GM18861 (cell line): ENCODE data around the gene ORC4.

Experiments
- ATAC-seq: cut with Tn5 transposase; IDR thresholded peaks from one replicate; pipeline ENCODE4 v1.9.1; 2021; ENCODE audit not compliant: unreplicated experiment

The ORC4 gene

DNA sequence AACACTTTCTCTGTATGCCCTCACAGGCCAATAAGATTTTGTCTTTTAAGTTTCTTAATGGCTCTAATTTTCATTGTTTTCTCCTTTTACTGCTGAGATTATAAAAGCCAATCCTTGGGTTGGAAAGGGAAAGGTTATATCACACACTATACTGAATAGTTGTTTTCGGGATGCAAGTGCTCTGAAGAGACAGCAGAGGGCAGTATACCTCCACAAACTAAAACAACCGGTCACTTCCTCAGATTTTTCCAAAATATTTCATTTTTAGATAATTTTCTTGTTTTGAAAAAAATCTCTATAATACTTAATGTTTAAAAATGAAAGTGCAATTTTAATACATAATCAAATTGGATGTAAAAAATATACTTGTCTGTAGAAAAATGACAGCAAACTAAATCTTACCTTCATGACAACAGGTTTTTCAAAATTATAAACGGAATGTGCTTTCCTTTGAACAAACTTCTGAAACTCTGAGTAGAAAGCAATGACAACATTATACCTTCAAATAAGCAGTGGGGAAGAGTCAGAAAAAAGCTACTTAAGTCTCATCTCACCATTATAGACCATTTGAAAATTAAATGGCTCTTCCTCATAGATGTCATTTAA lies 82.7 kb downstream of the ORC4 start:
- ATAC-seq, result peak; percentile 53

DNA sequence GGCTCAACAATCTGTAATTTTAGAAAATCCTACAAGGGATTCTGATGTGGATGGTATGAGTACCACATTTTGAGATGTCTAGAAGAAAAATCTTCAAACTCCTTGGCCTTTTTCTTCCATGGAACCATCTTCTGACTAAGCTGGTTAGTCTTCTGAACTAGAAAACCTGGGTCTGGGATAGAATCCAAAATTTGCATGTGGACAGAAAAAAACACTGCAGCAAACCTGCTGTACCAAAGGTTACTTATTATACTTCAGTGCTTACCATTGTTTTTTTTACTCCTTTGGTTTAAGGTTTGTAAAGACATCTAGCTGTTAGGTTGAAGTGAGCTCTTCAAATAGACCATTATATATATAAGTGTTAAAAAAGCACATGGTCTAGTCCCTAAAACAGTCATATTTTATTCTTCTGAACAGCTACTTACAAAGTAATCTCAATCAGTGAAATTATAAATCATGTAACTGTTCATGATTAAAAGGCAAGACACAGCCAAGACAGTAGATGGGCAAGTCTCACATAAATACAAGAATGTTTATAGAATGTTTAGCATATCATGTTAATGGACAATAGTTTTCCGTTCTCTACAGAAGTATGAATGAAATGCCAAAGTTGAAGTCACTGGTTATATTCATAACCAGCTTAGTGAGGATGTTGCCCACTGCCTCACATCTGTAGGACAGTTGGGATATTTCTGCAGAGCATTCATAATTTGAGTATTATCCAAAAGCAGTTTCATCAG lies 85.5 kb downstream of the ORC4 start:
- no peak for ATAC-seq

DNA sequence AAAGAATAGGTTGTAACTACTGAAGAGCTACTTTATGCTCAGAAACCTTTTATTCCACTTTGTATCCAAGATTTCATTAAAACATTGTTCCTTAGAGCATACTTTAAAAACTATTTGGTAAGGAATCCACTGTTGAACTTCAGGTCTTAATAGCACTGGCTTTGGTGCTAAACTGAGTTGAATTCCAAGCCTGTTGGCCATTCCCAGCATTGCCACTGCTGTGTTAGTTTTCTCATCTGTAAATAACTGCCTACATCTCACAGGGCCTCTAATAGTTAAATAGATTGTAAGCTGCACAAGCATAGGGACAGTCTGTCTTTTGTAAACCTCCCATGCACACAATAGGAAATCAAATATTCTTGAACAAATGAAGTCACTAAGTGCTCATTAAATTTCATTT lies 86.6 kb downstream of the ORC4 start:
- no peak for ATAC-seq

DNA sequence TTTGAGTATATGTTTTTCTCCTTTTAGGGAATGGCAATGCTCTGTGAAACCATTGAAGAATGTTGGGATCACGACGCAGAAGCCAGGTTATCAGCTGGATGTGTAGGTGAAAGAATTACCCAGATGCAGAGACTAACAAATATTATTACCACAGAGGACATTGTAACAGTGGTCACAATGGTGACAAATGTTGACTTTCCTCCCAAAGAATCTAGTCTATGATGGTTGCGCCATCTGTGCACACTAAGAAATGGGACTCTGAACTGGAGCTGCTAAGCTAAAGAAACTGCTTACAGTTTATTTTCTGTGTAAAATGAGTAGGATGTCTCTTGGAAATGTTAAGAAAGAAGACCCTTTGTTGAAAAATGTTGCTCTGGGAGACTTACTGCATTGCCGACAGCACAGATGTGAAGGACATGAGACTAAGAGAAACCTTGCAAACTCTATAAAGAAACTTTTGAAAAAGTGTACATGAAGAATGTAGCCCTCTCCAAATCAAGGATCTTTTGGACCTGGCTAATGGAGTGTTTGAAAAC lies 93.4 kb downstream of the ORC4 start:
- no peak for ATAC-seq

DNA sequence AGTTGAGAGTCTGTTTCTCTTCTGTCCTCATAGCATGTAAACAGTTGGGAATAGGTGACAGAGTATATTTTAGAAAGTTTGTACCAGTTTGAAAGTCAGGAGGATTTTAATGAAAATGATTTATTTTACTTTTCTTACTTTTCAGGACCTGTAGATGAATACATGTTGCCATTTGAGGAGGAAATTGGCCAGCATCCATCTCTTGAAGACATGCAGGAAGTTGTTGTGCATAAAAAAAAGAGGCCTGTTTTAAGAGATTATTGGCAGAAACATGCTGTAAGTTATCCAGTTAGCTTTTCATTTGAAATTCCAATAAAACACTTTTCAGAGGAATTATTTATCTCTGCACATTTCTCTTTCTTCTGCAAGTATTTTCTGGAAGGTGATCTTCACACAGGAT lies 94.7 kb downstream of the ORC4 start:
- no peak for ATAC-seq

DNA sequence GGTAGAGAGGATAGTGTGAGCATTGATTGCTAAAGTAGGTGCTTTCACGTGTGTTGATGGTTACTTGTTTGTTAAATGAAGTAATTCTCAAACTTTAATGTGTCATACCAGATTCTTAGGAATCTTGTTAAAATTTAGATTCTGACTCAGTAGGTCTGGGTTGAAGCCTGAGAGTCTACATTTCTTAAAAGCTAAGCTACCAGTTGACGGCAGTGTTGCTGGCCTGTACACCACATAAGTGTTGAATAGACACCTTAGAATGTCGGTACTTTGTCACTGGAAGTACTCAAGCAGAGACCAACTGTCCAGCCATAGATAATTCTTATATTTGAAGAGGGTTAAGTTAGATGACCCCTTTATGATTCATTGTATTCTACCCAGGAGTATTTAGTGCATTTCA lies 95.9 kb downstream of the ORC4 start:
- no peak for ATAC-seq

DNA sequence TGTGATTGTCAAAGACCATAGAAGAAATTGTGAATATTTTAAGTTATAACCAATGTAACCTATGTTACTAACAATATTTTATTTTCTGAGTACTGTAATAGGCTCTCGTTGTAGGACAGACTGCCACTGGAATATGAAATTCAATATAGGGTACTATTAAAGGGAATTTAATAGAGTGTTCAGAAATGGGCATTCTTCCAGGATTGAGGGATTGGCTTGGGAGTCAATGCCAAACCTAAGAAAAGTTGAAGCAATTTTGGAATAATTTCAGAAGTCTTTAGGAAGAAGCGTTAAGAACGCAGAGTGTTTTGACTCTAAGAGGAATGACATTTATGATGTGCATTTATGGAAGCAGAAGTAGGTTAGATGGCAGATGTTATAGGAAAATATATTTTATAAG lies 96.7 kb downstream of the ORC4 start:
- ATAC-seq, result no peak

DNA sequence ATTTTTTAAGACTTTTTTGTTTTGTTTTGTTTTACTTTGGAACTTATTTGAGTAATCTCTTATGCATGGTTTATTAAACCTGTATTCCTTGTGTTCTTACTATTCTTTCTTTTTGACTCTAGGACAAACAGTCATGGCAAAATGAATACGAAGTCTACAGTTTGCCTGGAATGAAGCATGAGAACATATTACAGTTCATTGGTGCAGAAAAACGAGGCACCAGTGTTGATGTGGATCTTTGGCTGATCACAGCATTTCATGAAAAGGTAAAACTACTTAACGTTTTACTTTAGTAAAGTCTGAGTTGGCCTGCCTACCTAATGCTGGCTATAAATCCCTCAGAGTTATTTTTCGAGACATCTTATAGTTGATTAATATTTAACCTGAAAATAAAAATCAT lies 103.4 kb downstream of the ORC4 start:
- no peak for ATAC-seq

DNA sequence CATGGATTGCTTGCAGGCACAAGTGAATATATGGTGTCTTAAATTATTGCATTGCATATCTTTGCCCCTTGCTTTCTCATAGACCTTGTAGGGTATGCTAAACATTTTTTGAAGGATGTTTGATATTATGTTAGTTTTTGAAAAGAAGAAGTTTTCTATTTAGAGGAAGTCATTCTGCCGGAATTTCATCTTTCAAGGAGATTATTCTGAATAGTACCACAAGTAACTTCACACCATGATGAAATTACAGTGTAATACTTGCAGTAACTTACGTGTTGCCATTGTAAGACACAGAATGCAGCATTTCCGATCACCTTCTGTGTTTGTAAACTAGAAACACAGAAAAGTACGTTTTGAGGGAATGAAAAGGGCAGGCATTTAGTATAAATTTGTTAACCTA lies 103.8 kb downstream of the ORC4 start:
- no peak for ATAC-seq

DNA sequence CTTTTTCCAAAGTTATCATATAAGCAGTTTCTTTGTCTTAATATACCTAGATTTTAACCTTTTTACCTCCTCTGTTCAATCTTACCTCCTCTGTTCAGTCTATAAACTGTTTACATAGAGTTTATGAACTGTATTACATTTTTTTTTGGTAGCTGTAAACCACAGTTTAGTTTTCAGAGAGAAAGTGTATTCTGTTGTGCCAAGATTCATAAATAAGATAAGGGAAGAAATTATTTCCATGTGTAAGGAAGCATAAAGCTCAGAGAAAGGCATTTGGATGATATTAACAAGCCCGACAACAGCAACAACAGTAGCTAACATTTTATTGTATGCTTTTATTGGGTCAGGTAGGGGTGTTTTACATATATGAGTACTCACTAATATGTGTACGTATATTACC lies 104.5 kb downstream of the ORC4 start:
- ATAC-seq, result no peak

DNA sequence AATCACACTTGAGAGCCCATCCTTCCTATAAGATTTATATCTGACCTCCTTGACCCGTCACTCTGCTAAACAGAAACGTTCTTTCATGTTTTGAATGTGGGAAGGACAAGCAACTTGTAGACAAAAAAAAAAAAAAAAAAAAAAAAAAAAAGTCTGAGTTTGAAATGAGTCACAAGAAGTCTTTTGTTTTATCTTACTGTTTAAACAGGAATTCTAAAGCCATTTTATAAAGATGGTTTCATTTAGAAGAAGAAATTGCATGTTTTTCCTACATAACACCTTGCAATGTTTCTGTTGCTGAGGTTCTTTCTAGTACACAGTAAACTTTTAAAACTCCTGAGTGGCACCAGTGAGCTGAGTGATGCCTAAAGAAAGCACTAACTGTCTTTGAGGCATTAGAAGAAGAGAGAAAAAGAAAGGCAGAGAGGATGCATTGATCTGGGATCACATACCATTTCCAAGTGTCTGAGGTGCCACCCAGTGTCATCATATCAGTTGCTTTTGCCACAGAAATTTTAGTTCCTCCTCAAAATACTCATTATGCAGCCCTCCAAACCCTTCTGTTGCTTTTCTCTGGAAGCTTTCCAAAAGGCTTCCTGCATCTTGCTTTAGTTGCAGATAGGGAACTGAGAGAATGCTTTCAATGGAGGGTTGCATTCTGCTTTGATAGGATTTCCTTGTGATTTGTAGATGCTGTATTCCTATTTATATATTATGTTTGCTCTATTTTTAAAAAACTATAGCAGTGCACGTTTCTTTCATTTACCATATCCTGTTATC lies 106.6 kb downstream of the ORC4 start:
- ATAC-seq, result no peak

DNA sequence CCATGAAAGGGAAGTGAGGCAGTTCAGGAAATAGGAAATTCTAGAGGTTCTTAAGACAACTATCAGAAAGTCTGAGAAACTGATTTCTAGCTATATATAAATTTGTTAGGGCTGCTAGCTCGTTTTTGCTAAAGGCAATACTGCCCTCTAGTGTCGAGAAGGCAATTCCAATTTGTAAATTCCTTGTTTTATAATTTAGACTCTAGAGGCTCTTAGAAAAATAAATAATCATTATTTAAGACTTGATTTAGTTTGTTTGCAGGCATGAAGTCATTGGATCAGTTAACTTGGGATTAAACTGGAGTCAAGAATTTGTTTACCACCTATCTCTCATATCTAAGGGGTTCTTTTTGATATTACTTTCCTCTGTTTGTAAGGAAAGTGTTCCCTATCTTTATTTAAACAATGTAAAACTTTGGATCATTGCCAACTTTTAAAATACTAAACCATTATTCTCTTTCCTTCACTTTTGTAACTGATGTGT lies 109.5 kb downstream of the ORC4 start:
- ATAC-seq, result peak; percentile 56

DNA sequence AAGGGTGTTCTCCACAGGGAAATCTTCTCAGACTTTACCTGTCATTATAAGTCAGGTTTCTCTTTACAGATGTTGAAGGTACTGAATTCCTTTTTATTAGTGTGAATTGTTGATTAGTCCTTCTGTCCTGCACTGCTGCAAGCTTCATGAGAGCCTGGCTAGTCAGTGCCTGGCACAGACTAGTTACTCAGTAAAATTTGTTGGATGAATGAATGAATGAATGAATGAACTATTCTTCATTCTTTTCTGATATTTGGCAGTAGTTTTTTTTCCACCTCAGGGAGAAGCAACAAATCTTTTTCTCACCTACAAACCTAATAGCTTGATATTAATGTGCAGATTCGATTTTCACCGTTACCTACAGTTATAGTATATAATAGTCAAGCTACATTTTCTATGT lies 111.4 kb downstream of the ORC4 start:
- ATAC-seq, result no peak

DNA sequence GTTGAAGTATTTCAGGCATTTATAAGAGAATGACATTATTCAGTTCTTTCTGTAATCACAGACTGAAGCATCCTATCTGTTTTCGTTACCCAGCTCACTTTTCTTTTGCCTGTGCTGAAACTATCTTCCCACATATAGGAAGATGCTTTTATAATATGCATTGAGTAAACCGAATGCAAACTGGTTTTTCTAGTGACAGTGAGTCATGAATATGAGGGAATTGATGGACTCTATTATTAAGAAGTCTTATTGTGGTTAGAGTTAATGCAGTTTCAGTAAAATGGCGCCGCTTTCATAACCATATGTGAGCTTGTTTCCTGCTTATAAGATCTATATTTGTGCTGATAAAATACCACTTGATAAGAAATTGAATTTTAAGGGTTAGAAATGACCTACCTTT lies 116.5 kb downstream of the ORC4 start:
- ATAC-seq, result no peak

DNA sequence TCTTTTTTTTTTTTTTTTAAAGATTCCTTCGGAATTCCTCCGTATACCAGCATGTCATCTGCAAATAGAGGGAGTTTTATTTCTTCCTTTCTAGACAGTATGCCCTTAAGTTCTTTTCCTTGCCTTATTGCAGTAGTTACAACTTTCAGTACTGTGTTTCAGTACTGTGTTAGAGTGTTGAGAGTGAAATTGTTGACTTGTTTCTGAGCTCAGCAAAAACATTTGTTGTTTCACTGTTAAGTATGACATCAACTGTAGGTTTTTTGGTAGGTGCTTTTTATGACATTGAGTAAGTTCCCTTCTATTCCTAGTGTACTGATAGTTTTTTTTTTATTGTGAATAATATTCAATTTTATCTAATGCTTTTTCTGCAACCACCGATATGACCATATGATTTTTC lies 131.9 kb downstream of the ORC4 start:
- no peak for ATAC-seq

DNA sequence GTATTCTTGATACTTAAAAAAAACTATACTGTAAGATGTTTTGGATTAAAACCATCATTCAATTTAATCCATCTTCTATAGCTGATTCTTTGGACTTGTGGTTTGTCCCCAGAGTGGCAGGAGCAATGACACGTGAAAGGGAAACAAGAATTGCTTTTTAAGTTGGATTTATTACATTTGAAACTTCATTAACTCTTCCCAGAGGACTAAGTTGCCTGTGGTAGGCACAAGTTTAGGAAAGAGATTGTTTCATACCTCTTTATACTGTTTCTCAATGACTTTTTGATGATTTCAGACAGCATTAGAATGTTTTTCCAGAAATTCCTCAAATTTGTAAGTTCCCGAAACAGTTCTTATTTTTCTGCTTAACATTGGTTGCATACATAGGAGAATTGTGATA lies 134.4 kb downstream of the ORC4 start:
- ATAC-seq, result no peak

DNA sequence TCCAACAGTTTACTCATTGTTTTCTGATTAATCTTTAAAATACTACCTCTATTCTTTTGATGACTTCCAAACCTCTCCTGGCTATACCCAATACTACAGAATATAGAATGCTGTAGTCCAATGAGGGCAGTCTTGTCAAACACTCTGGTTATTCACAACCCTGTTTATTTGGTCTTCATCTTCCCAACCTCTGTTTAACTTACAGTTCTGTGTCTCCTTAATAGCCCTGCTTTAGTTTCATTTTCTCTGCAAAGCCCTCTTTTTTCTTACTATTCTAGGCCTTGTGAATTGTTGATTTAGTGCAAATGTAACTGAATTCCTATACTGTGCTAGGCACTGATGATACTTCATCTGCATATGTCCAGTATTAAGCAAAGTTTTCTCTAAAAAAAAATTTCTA lies 135.7 kb downstream of the ORC4 start:
- ATAC-seq, result no peak

DNA sequence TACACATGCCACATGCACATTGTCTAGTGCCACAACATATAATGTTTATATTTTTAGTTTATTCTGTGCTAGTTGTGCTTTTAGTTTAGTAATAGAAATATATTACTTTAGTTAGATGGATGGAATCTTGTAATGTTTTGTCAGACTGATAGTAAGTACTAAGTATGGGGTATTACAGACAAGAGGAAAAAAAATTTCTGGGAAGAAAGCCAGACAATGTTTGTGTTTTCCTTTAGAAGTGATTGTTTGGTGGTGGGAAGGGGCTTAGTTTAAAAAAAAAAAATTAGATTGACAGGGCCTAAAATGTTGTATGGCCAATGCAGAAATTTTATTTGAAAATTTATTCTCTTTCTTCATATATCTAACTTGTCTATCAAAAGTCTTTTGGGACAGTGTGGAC lies 137.9 kb downstream of the ORC4 start:
- no peak for ATAC-seq
